Upper lobe of right lung (tissue), 1 donor: Measurements from ENCODE around the gene ARMC12. TPM values are rescaled to one million over a fixed set of nuclear protein-coding genes. Genes with fewer than 3 reads are reported as not detected.
A peak's percentile ranks its signal among the peaks of the same experiment; 100 is the strongest.

ENCODE experiments used
- ATAC-seq: fragments of 200-7000 bp; cut with Tn5 transposase; one replicate; pipeline ENCODE4 v1.9.1; 2020; ENCODE audit warnings: mild to moderate bottlenecking, moderate library complexity
- DNase-seq: peaks from one replicate; pipeline ENCODE4 v3.0.0-alpha.2; 2020
- H3K27ac ChIP-seq: fragments of 200-600 bp; one replicate; pipeline ENCODE4 v1.8.0; 2022
- H3K27me3 ChIP-seq: fragments of 200-600 bp; one replicate; pipeline ENCODE4 v1.8.0; 2022; ENCODE audit warnings: mild to moderate bottlenecking
- H3K36me3 ChIP-seq: fragments of 200-600 bp; one replicate; pipeline ENCODE4 v1.8.0; 2022
- H3K4me1 ChIP-seq: fragments of 200-600 bp; one replicate; pipeline ENCODE4 v1.8.0; 2022
- H3K4me3 ChIP-seq: fragments of 200-600 bp; one replicate; pipeline ENCODE4 v1.8.0; 2022; ENCODE audit warnings: mild to moderate bottlenecking
- H3K9me3 ChIP-seq: fragments of 200-600 bp; one replicate; pipeline ENCODE4 v1.8.0; 2022
- CTCF ChIP-seq: fragments of 200-600 bp; IDR thresholded peaks from one replicate; pipeline ENCODE4 v1.8.0; 2022; ENCODE audit warnings: antibody characterized with exemption
- intact Hi-C: fragments of 100-400 bp; cut with DNase I; formaldehyde crosslinking; loops from one replicate; pipeline ENCODE4 v1.11.0; 2022
- total RNA-seq: library from RNA; stranded (reverse); fragmentation: NEBNext Ultra II Directional; extraction: Animal tissue kit (Norgen Biotek cat#: 25700); gene quantifications from one replicate; pipeline ENCODE4 v1.2.1, GENCODE V29; 2021
- donor health status: DM: no; HTN: yes; CAD: no; lungs with severe emphysema.

Gene ARMC12
- total RNA-seq, 1 donor from 2014 or later = 0.52 TPM

GRCh38 chr6:35725081-35725708 is 11.6 kb upstream of the ARMC12 start:
- intact Hi-C loops = loop anchor here (5.0 kb wide), 1 partner anchor 38 kb away; the partner anchor contains the start of gene FKBP5
- peak overlapping the region; percentile 99 for H3K27ac ChIP-seq
- H3K4me1 ChIP-seq = peaks cover 76% of the 10 kb centered on the region
- no peak for TF ChIP-seq CTCF
- ATAC-seq (no peak), DNase-seq (no peak)
- no peaks in the 10 kb centered on the region for H3K9me3 ChIP-seq
- no peaks in the 10 kb centered on the region for H3K27me3 ChIP-seq
- H3K4me3 ChIP-seq = no peak overlapping the region
- no peaks in the 10 kb centered on the region for H3K36me3 ChIP-seq

- H3K4me3 ChIP-seq = peak overlapping the region; percentile 1
- DNase-seq (peak; percentile 86), ATAC-seq (peak; percentile 57)
- intact Hi-C loops = loop anchor here (5.0 kb wide), 1 partner anchor 39 kb away; the partner anchor contains the start of gene FKBP5
- peaks cover 78% of the 10 kb centered on the region for H3K4me1 ChIP-seq
- peak overlapping the region; percentile 99 for H3K27ac ChIP-seq
- H3K9me3 ChIP-seq = no peaks in the 10 kb centered on the region
- no peak for TF ChIP-seq CTCF
- H3K36me3 ChIP-seq = no peaks in the 10 kb centered on the region
- no peaks in the 10 kb centered on the region for H3K27me3 ChIP-seq
These were observed 11.0 kb upstream of the ARMC12 start for GRCh38 chr6:35725721-35726438.

- DNase-seq = peak; percentile 92
- intact Hi-C loops = loop anchor here (5.0 kb wide), 1 partner anchor 40 kb away; the partner anchor contains the start of gene FKBP5
- Histone ChIP-seq H3K4me3 (peak overlapping the region; percentile 55), H3K27me3 (no peaks in the 10 kb centered on the region), H3K9me3 (no peaks in the 10 kb centered on the region), H3K4me1 (peaks cover 76% of the 10 kb centered on the region), H3K36me3 (no peaks in the 10 kb centered on the region), H3K27ac (peak overlapping the region; percentile 99)
- no peak for TF ChIP-seq CTCF
- ATAC-seq = peak; percentile 34
These were observed 9.4 kb upstream of the ARMC12 start for GRCh38 chr6:35727231-35727934.

- Histone ChIP-seq H3K27ac (peak overlapping the region; percentile 99), H3K4me3 (peak overlapping the region; percentile 55), H3K4me1 (peaks cover 78% of the 10 kb centered on the region), H3K9me3 (no peaks in the 10 kb centered on the region), H3K36me3 (no peaks in the 10 kb centered on the region), H3K27me3 (no peaks in the 10 kb centered on the region)
- intact Hi-C loops = loop anchor here (5.0 kb wide), 1 partner anchor 41 kb away; the partner anchor contains the start of gene FKBP5
- peak; percentile 98 for DNase-seq
- peak; percentile 33 for TF ChIP-seq CTCF
- ATAC-seq = peak; percentile 75
These were observed 8.7 kb upstream of the ARMC12 start for GRCh38 chr6:35727935-35728682.
